SH-SY5Y (cell line): ENCODE data around the gene STEAP1B.

Source experiments
- GATA2 ChIP-seq: IDR thresholded peaks from 2 replicates; pipeline ENCODE4 v1.6.1; 2011; ENCODE audit warnings: mild to moderate bottlenecking, low read depth, low read length
- GATA3 ChIP-seq: IDR thresholded peaks from 2 replicates; pipeline ENCODE4 v1.6.1; 2011; ENCODE audit warnings: low read depth, mild to moderate bottlenecking, low read length, moderate library complexity

The STEAP1B gene

DNA sequence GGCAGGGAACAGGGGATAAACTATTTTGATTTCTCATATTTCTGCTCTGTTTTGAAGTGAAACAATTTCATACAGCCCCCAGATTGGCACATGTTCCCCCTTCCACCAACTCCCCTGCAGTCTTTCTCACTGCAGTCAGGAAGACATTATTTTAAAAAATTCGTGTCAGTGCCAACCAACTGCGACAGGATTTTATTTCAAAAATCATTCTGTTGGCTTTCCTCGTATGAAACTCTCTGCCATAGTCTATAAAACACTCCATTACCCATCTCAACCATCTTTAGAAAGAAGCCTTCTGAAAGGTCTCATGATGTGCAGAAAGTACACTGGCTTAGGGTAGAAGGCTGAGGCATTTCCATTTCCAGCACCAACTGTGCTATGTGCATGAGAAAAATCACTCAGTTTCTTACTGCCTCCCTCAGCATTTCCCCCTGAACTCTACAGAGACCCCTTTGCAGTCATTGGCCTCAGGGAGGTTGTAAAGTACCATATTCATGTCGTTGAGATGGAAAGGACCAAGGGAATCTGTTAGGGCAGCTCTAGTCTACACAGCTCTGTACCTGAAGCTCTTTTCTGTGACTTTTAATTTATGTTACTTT lies 46.9 kb downstream of the STEAP1B start:
- TF ChIP-seq GATA3 (no peak), GATA2 (no peak)

DNA sequence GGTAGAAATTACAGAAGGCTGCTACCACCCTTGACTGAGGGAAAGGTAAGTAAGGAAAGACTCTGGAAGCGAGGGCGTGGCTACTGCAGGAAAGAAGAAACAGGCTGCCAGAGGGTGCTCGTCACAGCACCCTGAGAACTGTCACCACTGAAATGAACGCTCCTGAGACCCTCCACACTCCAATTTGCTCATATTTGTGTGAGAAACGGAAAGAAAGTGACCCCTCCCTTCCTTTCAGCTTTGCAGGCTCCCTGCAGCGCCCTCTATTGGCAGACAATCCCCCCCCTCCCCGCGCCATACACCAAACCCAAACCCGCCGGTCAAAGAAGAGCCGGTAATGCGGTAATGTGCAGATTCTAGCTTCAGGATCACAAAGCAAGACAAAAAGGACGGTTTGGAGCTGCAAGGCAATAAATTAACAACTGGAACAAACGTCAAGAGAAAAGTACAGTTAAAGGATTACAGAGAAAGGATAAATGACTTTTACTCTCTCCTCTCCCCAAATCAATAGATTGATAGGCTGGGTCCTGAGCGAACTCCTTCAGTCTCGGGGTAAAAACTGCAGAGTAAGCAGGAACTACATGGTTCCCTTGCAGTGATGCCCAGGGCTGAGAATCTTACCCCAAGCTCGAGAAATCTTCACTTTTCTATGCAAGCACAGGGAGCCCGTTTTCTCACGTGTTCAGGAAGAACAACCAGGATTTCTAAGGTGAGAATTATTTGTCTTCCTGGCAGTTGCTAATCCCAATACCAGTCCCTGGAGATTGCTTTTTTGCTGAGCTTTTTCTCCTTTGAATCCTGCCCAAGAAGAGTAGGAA lies 47.6 kb downstream of the STEAP1B start:
- TF ChIP-seq GATA2 (no peak), GATA3 (no peak)

DNA sequence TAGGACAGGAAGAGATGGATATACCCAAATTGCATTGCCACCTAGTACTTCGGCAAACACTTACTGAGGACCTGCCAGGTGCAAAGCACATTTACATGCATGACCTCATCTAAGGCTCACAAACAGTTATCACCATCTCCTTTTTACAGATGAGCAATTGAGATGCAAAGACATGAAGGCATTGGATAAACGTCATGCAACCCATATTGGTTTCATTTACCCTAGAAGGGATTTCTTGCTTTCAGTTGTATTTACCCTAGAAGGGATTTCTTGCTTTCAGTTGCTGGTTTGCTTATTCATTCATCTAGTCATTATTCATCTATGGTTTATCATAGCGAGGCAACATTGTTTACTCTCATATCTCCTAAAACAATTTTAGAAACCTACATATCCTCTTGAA lies 52.2 kb downstream of the STEAP1B start:
- TF ChIP-seq GATA3 (no peak), GATA2 (no peak)

DNA sequence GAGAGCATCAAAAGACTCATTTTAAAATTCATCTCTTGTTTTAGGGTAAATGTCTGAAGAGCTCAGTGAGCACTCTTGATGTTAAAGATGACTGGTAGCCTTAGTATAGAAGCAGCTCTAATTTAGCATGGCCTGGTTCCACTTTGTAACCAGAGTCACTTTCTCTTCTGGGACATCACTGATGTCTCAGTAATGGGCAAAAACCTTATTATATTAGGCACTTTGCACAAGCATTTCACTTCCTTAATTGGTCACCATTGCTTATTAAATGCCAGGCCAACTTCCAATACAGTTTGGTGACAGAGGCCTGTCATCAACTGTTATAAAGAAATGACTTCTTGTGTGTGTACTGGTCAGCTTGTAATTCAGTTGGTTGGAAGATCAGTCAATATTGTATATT lies 53.0 kb downstream of the STEAP1B start:
- TF ChIP-seq GATA3 = no peak

DNA sequence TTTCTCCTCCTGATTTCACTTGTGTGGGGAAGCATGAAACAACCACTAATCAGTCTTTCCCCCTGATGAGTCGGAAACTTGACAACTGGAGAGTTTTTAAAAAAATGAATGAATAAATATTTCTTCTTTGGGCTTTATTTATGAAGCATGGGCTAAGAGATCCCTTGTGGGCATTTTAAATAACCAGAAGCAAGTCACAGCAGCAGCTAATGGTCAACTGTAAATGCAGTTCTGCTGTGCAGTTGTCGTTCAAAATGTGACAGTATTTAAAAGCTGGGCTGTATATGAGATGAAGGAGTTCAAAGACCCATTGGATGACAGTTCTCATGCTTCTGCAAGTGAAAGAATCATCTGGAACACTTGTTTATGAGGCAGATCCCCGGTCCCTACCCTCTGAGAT lies 54.1 kb downstream of the STEAP1B start:
- TF ChIP-seq GATA2 (no peak), GATA3 (no peak)

DNA sequence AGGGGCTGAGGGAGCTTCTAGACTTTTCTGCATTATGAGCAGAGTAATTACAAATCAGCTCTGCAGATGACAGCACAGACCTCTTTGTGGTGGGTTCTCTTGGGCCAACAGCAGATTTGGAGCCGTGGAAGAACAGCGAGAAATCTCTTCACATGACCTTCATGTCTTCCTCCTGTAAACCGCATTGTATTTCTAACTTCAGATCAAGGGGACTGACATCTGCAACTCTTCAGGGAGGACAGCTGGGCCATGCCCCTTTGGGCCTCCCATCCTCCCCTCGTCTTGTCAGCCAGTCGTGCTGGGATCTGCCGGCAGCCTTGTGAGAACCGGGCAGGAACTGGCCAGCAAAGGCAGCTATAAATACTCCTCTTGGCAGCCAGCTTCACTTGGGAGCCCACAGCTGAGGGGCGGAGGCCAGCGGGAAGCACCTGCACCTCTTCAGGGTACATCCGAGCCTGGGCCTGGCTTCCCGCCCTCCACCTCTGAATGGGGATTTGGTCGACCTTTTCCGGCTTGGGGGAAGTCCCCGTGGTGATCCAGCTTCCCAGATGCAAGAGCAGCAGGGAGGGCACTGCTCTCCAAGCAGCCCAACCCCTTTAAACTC lies 54.7 kb downstream of the STEAP1B start:
- TF ChIP-seq GATA2 (no peak), GATA3 (no peak)

DNA sequence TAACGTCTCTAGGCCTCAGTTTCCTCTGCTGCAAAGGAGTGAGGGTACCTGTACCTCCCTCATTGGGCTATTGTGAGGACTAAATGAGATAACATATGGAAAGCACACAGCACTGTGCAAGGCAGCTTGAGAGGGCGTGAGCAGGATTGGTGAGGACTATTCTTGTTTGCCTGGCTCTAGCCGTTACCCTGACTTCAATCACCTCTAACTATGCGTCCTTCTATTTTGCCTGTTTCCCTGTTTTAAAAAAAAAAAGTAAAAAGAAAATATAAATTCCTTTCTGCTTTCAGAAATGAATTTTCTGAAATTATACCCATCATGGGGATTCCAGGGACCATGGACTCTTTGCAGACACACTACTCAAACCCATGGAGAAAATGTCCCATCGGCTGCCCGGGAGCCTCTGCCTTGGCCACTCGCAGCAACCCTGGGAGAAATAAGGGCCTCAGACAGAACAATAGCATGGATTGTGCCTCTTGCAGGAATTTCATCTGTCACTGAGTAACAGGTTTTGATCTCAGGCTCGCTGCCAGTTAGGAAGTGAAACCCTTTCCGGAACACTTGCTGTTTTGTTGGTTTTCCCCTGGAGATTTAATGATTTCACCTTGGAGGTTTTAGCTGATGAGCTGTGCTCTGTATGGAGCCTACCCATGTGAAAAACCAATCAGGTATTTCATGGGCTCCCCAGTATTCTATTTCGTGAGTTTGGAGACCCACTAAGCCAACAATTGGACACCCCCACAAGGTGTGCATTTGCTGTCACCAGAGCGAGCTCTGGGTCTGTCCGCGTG lies 55.6 kb downstream of the STEAP1B start:
- TF ChIP-seq GATA3 = no peak
- TF ChIP-seq GATA2 = no peak

DNA sequence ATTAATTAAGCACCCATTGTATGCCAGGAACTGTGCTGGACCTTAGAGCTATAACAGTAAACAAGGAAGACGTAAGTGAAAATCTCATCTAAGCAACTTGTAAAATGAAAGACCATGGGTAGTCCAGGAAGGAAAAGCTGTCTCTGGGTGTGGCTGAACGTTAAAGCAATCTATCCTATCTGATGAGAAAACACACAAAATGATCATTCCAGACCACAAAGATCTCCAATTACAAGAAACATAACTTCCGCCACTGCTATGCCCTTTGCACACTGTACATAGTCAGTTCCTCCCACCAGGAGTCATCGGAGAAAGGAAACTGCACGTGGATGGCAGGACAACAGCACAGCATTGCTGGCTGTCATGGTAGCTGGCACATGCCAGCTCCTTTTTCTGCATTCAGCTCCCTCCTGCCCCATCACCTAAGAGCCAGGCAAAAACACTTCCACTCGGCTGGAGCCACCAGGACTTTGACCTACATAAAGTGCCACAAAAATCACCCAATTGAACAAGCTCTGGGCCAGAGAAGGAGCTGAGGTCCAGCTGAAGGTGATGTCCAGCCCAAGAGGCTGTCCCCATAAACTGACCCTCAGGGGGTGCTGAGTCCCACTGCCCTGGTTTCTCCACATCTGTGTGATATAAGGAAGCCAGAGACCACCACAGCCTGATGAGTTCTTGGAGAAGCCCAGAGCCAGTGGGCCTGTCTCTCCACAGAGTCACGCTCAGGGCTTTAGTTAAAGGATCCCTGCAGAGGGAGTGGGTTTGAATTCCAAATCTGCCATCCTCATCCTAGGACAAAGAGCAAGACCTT lies 56.4 kb downstream of the STEAP1B start:
- TF ChIP-seq GATA3 = no peak
- no peak for TF ChIP-seq GATA2

DNA sequence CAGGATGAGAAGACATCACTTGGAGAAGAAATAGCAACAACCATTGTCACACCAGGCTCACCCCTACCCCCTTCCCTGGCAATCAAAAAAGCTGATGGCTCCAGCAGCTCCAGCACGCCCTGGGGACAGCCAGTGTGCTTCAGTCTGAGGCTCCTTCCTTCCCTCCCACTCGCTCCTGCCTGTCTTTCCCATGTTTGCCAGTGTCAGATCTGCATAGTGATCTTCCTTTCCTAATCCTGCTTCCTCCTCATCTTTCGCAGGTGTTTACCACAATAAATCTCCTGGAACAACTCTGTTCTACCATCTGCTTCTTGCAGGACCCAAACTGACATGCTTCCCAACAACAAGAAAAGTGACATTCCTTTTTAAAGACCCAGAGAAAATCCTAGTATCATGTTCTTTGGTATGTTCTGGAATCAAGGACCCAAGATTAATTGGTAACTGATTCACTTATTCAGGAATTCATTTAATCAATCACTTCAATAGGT lies 57.1 kb downstream of the STEAP1B start:
- no peak for TF ChIP-seq GATA2
- TF ChIP-seq GATA3 = no peak

DNA sequence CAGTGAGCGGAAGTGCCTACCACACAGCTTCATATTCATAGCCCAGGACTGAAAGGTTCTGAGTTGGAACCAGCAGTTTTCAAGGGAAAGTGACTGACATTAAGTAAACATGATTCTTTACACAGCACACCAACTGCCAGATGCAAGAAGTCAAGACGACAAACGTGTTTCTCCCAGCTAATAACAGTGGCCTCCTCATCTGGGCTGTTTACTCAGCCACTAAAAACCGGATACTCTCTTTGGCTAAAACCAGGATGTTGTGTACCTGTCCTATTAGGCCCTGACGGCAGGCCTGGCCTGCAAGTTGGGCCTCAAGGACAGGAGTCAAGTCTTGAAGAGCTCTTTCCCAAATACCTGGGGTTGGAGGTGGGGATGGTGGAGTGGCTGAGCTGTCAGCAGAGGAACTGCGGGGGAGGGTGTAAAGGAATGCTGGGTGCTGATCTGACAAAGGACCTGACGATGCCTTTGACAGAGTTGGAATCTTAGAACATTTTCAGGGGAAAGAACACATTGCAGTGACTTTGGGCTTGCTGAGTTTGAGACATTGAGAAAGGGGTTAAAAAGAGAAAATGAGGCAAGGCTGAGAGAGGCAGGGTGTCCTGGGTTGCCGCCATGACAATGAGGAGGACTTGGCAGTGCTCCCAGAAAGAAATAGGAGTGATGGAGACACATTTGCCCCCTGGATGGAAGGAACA lies 57.7 kb downstream of the STEAP1B start:
- TF ChIP-seq GATA3 (no peak), GATA2 (no peak)

DNA sequence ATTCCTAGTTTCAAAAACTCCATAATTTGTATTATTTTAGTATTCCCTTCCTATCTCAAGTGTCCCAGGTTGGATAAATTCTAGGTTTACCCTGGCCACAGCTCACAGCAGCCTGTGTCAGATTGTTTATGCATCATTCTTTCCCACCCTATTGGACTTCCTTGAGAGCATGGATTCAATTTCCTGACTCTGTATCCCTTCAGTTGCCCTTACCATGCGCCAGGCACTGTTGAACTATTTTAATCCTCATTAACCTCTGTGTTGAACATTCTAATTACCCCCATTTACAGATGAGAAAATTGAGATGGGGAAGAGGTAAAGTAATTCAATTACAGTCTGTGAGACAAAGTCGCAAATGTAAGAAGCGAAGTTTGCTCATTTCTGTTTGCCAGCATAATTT lies 58.8 kb downstream of the STEAP1B start:
- TF ChIP-seq GATA2 = no peak
- TF ChIP-seq GATA3 = no peak

DNA sequence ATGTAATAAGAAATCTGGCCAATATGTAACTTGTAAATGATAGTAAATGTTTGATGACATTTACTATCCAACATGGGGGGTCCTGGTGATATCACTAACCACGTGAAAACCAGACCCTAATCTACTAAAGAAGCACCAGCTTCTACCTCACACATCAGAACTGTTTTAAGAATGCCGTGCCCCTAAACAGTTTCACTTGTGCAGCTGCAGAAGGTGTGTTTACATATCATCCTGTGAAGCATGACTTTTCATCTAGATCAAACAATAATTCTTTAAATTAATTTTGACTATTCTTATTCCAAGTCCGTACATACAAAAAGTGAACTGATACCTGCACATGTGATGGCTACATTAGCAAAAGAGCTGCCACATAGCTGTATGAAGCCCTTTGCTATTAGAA lies 61.0 kb downstream of the STEAP1B start:
- TF ChIP-seq GATA2 = no peak
- no peak for TF ChIP-seq GATA3

DNA sequence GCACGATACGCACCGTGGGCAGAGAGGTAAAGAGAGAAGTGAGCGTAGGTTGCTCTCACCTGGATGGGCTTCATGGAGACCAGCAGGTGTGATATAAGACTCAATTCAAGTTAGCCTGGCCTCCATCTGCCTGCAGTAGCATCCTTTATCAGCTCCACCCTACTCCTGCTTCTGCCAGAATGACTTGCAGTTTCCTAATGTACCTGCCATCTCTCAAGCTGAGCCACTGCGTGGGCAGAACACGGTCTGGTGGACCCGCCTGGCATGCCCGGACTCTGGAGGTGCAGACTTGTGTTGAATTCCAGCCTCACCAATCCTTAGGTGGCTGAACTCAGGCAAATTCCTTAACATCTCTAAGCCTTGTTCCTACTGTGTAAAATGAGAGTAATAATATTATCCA lies 64.3 kb downstream of the STEAP1B start:
- TF ChIP-seq GATA3 (no peak), GATA2 (no peak)
